Prostate gland (tissue), 2 donors: Measurements from ENCODE around the gene FKBP9. TPM values are rescaled to one million over a fixed set of nuclear protein-coding genes. Genes with fewer than 3 reads are reported as not detected.
A peak's percentile ranks its signal among the peaks of the same experiment; 100 is the strongest.

ENCODE experiments used
- DNase-seq: peaks from one replicate; pipeline ENCODE4 v3.0.0-alpha.2; 2019; ENCODE audit warnings: low spot score
- H3K27ac ChIP-seq, 2 donors: fragments of 200-600 bp; sonication (generic); 2 replicates each; pipeline ENCODE4 v1.5.1; 2017 to 2019
- H3K27me3 ChIP-seq: fragments of 200-600 bp; sonication (generic); replicated peaks from 2 replicates; pipeline ENCODE4 v1.5.1; 2019; ENCODE audit not compliant: insufficient read depth
- H3K36me3 ChIP-seq, 2 donors: fragments of 200-600 bp; sonication (generic); 1 replicate in 1 of 2; 2 replicates in 1 of 2; pipeline versions ENCODE4 v1.5.1 to v1.8.1; 2017 to 2019
- H3K4me1 ChIP-seq: fragments of 200-600 bp; sonication (generic); replicated peaks from 2 replicates; pipeline ENCODE4 v1.5.1; 2019
- H3K4me3 ChIP-seq, 2 donors: fragments of 200-600 bp; sonication (generic); 2 replicates each; pipeline ENCODE4 v1.5.1; 2017 to 2019
- H3K9me3 ChIP-seq: fragments of 200-600 bp; sonication (generic); 2 replicates; pipeline ENCODE4 v1.5.1; 2017
- CTCF ChIP-seq, 4 experiments: fragments of 200-600 bp in 2 of 4; fragments of 450-650 bp in 2 of 4; sonication (generic) in 2 of 4; IDR thresholded peaks; 1 replicate in 3 of 4; 2 replicates in 1 of 4; pipeline ENCODE4 v1.5.1; 2016 to 2019; ENCODE audit warnings: antibody characterized with exemption in 4 of 4, mild to moderate bottlenecking in 2 of 4, moderate library complexity in 2 of 4
- POLR2A ChIP-seq: fragments of 450-650 bp; IDR thresholded peaks from one replicate; pipeline ENCODE4 v1.6.1; 2016; ENCODE audit warnings: antibody characterized with exemption, mild to moderate bottlenecking
- POLR2AphosphoS5 ChIP-seq: sonication (generic); formaldehyde crosslinking; IDR thresholded peaks from one replicate; pipeline ENCODE4 v1.6.1; 2017; ENCODE audit warnings: antibody characterized with exemption
- WGBS: methylation state at CpG from one replicate; pipeline ENCODE4 v1.1.5; 2018; 5-methylcytosine and 5-hydroxymethylcytosine counted together
- intact Hi-C: fragments of 100-400 bp; cut with DNase I; formaldehyde crosslinking; loops from one replicate; pipeline ENCODE4 v1.14.2; 2022
- total RNA-seq, 2 donors: library from RNA; depleted of rRNA; stranded (reverse); fragments of >200 nt; gene quantifications; one replicate each; pipeline ENCODE4 v1.1.0, GENCODE V29; 2016

The FKBP9 gene
- total RNA-seq, 2 donors from 2014 or later, result 115 to 137 TPM

GRCh38 chr7:33038639-33039038 is 81.4 kb downstream of the FKBP9 start:
- no peak for DNase-seq
- intact Hi-C loops, result no loop called here
- H3K4me1 ChIP-seq, result no peaks in the 10 kb centered on the region
- no peak overlapping the region for H3K4me3 ChIP-seq
- WGBS, result 38% methylated on average over 2 of the region's 2 CpGs
- H3K27ac ChIP-seq, result peak overlapping the region in 1 of 2 donors; percentile 70
- TF ChIP-seq POLR2AphosphoS5 (no peak), POLR2A (no peak), CTCF (IDR thresholded peaks at IDR 0.05) (no peak)
- H3K9me3 ChIP-seq, result no peaks in the 10 kb centered on the region
- H3K36me3 ChIP-seq, result no peaks in the 10 kb centered on the region
- H3K27me3 ChIP-seq, result no peaks in the 10 kb centered on the region

GRCh38 chr7:33039257-33039902 is 82.1 kb downstream of the FKBP9 start:
- no peak for DNase-seq
- Histone ChIP-seq H3K27me3 (no peaks in the 10 kb centered on the region), H3K9me3 (no peaks in the 10 kb centered on the region), H3K4me3 (peak overlapping the region; percentile 22 to 25), H3K36me3 (no peaks in the 10 kb centered on the region), H3K4me1 (no peaks in the 10 kb centered on the region), H3K27ac (peak overlapping the region; percentile 55 to 70)
- TF ChIP-seq POLR2A, result no peak
- no peak for TF ChIP-seq POLR2AphosphoS5
- no peak for TF ChIP-seq CTCF (IDR thresholded peaks at IDR 0.05)
- intact Hi-C loops, result no loop called here
- WGBS, result 20% methylated on average over 5 of the region's 5 CpGs

GRCh38 chr7:33039903-33040292 is 82.7 kb downstream of the FKBP9 start:
- WGBS, result 6% methylated on average over 1 of the region's 1 CpG
- intact Hi-C loops, result no loop called here
- Histone ChIP-seq H3K27me3 (no peaks in the 10 kb centered on the region), H3K27ac (peak overlapping the region; percentile 55 to 70), H3K9me3 (no peaks in the 10 kb centered on the region), H3K4me3 (peak overlapping the region; percentile 22 to 25), H3K4me1 (no peaks in the 10 kb centered on the region), H3K36me3 (no peaks in the 10 kb centered on the region)
- no peak for DNase-seq
- no peak for TF ChIP-seq CTCF (IDR thresholded peaks at IDR 0.05)
- no peak for TF ChIP-seq POLR2A
- no peak for TF ChIP-seq POLR2AphosphoS5

GRCh38 chr7:33040803-33041516 is 83.7 kb downstream of the FKBP9 start:
- H3K27ac ChIP-seq, result no peak overlapping the region
- DNase-seq, result peak; percentile 9
- H3K27me3 ChIP-seq, result no peaks in the 10 kb centered on the region
- 60% methylated on average over 9 of the region's 9 CpGs for WGBS
- H3K9me3 ChIP-seq, result no peaks in the 10 kb centered on the region
- no peak for TF ChIP-seq POLR2AphosphoS5
- TF ChIP-seq POLR2A, result peak; percentile 7
- no peaks in the 10 kb centered on the region for H3K4me1 ChIP-seq
- intact Hi-C loops, result no loop called here
- no peak overlapping the region for H3K4me3 ChIP-seq
- no peaks in the 10 kb centered on the region for H3K36me3 ChIP-seq

- Histone ChIP-seq H3K27me3 (no peaks in the 10 kb centered on the region), H3K4me1 (no peaks in the 10 kb centered on the region), H3K4me3 (no peak overlapping the region), H3K27ac (no peak overlapping the region), H3K36me3 (no peaks in the 10 kb centered on the region), H3K9me3 (no peaks in the 10 kb centered on the region)
- no peak for DNase-seq
- TF ChIP-seq POLR2A (no peak), POLR2AphosphoS5 (no peak), CTCF (IDR thresholded peaks at IDR 0.05) (no peak)
- 89% methylated on average over 8 of the region's 8 CpGs for WGBS
- intact Hi-C loops, result no loop called here
Measured at GRCh38 chr7:33041631-33042428, 84.6 kb downstream of the FKBP9 start.
